Left lung (tissue), 14 donors: ENCODE data around the gene ASB13. TPM values are rescaled to one million over a fixed set of nuclear protein-coding genes. Genes with fewer than 3 reads are reported as not detected.

Experiments used
- ATAC-seq: fragments of 200-7000 bp; cut with Tn5 transposase; one replicate; pipeline ENCODE4 v1.9.1; 2020; ENCODE audit warnings: moderate library complexity
- DNase-seq, 4 donors: peaks; one replicate each; pipeline ENCODE4 v3.0.0-alpha.2; 2013 to 2020
- H3K27ac ChIP-seq, 2 donors: fragments of 200-600 bp; sonication (generic) in 1 of 2; one replicate each; pipeline versions ENCODE4 v1.5.0 to v1.8.0; 2020 to 2021
- H3K27me3 ChIP-seq, 2 donors: fragments of 200-600 bp; sonication (generic) in 1 of 2; one replicate each; pipeline versions ENCODE4 v1.5.0 to v1.8.0; 2020 to 2021
- H3K36me3 ChIP-seq, 2 donors: fragments of 200-600 bp; sonication (generic) in 1 of 2; one replicate each; pipeline versions ENCODE4 v1.5.0 to v1.8.0; 2020 to 2021
- H3K4me1 ChIP-seq, 2 donors: fragments of 200-600 bp; one replicate each; pipeline ENCODE4 v1.8.0; 2021
- H3K4me3 ChIP-seq, 2 donors: fragments of 200-600 bp; sonication (generic) in 1 of 2; one replicate each; pipeline versions ENCODE4 v1.5.0 to v1.8.0; 2020 to 2021; ENCODE audit warnings: mild to moderate bottlenecking in 1 of 2
- H3K9me3 ChIP-seq, 2 donors: fragments of 200-600 bp; sonication (generic) in 1 of 2; one replicate each; pipeline versions ENCODE4 v1.5.0 to v1.8.0; 2020 to 2021
- intact Hi-C, 2 donors: fragments of 100-400 bp; cut with DNase I; formaldehyde crosslinking; loops; one replicate each; pipeline versions ENCODE4 v1.11.2 to v1.14.2; 2022
- long read RNA-seq, 12 donors: library from polyadenylated mRNA in 2 of 12; unstranded in 2 of 12; transcript quantifications; one replicate each; pipeline ENCODE4 v2.0.0 and lab custom pipeline, GENCODE V29; 2019 to 2026
- polyA plus RNA-seq, 6 donors: library from polyadenylated mRNA; unstranded; fragments of 120-200 nt; gene quantifications; one replicate each; pipeline ENCODE4 v1.2.1, GENCODE V29; 2013; ENCODE audit not compliant: insufficient read length in 6 of 6
- total RNA-seq, 2 donors: library from RNA; stranded (reverse); fragmentation: NEBNext Ultra II Directional; extraction: Animal tissue kit (Norgen Biotek cat#: 25700); gene quantifications; one replicate each; pipeline ENCODE4 v1.2.1, GENCODE V29; 2021
- TF ChIP-seq, protein P1 (sequence below), 2 donors: fragments of 200-600 bp; sonication (generic) in 1 of 2; IDR thresholded peaks; one replicate each; pipeline versions ENCODE4 v1.5.0 to v1.8.0; 2021; ENCODE audit warnings: antibody characterized with exemption in 2 of 2
- donor health status: DM: no; HTN: yes; CAD: no.
- donor health status: DM: no; HTN: no; CAD: no.

ASB13 gene, protein sequence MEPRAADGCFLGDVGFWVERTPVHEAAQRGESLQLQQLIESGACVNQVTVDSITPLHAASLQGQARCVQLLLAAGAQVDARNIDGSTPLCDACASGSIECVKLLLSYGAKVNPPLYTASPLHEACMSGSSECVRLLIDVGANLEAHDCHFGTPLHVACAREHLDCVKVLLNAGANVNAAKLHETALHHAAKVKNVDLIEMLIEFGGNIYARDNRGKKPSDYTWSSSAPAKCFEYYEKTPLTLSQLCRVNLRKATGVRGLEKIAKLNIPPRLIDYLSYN
- total RNA-seq, result 10 to 100 TPM; 12.9 to 19.6 TPM
- 10 to 100 TPM in 4 of 6 donors, 1 to 10 TPM in 2; 9.0 to 14.9 (median 11.4) TPM for polyA plus RNA-seq
- long read RNA-seq, donor 1, partial matches to known transcripts, result 0 of 1 reads
- long read RNA-seq, donor 1, other reads (novel, unspliced or antisense), result 0 of 1 reads
- long read RNA-seq, donor 2, partial matches to known transcripts, result 0 of 3 reads
- long read RNA-seq, donor 2, other reads (novel, unspliced or antisense), result 0 of 3 reads
- long read RNA-seq, donor 3, result 0 reads
- long read RNA-seq, donor 4, partial matches to known transcripts, result 1 of 4 reads
- long read RNA-seq, donor 4, other reads (novel, unspliced or antisense), result 0 of 4 reads
- long read RNA-seq, donor 5, transcript ASB13-201 (6 exons, 2,699 nt), result major isoform, 5 of 5 reads
- long read RNA-seq, donor 5, partial matches to known transcripts, result 0 of 5 reads
- long read RNA-seq, donor 5, other reads (novel, unspliced or antisense), result 0 of 5 reads
- long read RNA-seq, donor 6, partial matches to known transcripts, result 0 of 4 reads
- long read RNA-seq, donor 6, other reads (novel, unspliced or antisense), result 0 of 4 reads
- long read RNA-seq, donor 7, partial matches to known transcripts, result 0 of 1 reads
- long read RNA-seq, donor 7, other reads (novel, unspliced or antisense), result 0 of 1 reads
- long read RNA-seq, donor 8, partial matches to known transcripts, result 0 of 4 reads
- long read RNA-seq, donor 8, other reads (novel, unspliced or antisense), result 0 of 4 reads
- long read RNA-seq, donor 9, result 0 reads
- long read RNA-seq, donor 10, partial matches to known transcripts, result 0 of 8 reads
- long read RNA-seq, donor 10, other reads (novel, unspliced or antisense), result 4 of 8 reads
- long read RNA-seq, donor 11, partial matches to known transcripts, result 0 of 4 reads
- long read RNA-seq, donor 11, other reads (novel, unspliced or antisense), result 0 of 4 reads
- long read RNA-seq, donor 12, partial matches to known transcripts, result 0 of 2 reads
- long read RNA-seq, donor 12, other reads (novel, unspliced or antisense), result 0 of 2 reads

DNA sequence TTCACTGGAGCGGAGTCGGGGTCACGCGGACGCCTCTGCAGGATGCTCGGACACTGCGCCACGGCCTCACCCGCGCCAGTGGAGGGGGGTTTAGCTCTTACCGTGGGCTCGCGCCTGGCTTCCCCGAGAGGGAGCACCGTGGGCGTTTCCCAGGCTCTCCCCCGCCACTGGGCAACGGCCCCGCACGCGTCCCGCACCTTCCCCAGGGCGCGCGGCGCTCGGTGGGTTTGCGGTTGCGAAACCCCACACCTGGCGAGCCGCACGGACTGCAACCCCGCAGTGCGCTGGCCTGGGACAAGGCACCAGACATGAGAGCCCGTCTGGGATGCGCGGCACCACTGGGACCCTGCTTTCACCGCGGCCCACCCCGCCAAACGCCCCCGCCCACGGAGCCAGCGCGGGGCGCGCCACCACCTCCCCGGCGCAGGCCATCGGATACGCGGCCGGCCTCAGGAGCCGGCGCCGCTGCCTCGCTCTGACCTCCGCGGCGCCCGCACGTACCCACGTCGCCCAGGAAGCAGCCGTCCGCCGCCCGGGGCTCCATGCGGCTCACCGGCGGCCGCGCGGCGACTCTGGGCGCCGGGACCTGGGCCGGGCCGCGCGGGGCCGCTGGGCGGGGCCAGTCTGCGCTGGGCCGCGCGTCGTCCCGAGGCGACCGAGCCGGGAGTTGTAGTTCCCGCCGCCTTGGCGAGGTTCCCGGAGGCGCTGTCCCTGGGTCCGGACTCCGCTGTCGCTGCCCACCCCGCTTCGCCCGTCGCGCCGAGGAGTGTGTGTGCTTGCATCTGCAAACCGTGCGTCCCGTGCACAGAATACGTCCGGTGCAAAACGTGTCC lies at the start of gene ASB13:
ASB13 (minus strand) TSS at position 588 of the 833 bp plus-strand sequence; CDS start at position 544, 44 bp downstream.
- intact Hi-C loops, result no loop called here
- peak; percentile 60 to 93 (median 74) for DNase-seq
- Histone ChIP-seq H3K9me3 (no peaks in the 10 kb centered on the region), H3K4me3 (peak within 1 kb of the TSS; percentile 87 to 92), H3K36me3 (no peaks in the 10 kb centered on the region), H3K27ac (peak within 1 kb of the TSS; percentile 59 to 76), H3K4me1 (peaks cover 6 to 18% of the 10 kb centered on the region in 2 donors), H3K27me3 (no peaks in the 10 kb centered on the region)
- ATAC-seq, result peak; percentile 98
- TF ChIP-seq, protein P1, sequence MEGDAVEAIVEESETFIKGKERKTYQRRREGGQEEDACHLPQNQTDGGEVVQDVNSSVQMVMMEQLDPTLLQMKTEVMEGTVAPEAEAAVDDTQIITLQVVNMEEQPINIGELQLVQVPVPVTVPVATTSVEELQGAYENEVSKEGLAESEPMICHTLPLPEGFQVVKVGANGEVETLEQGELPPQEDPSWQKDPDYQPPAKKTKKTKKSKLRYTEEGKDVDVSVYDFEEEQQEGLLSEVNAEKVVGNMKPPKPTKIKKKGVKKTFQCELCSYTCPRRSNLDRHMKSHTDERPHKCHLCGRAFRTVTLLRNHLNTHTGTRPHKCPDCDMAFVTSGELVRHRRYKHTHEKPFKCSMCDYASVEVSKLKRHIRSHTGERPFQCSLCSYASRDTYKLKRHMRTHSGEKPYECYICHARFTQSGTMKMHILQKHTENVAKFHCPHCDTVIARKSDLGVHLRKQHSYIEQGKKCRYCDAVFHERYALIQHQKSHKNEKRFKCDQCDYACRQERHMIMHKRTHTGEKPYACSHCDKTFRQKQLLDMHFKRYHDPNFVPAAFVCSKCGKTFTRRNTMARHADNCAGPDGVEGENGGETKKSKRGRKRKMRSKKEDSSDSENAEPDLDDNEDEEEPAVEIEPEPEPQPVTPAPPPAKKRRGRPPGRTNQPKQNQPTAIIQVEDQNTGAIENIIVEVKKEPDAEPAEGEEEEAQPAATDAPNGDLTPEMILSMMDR (IDR thresholded peaks at IDR 0.05), result no peak

DNA sequence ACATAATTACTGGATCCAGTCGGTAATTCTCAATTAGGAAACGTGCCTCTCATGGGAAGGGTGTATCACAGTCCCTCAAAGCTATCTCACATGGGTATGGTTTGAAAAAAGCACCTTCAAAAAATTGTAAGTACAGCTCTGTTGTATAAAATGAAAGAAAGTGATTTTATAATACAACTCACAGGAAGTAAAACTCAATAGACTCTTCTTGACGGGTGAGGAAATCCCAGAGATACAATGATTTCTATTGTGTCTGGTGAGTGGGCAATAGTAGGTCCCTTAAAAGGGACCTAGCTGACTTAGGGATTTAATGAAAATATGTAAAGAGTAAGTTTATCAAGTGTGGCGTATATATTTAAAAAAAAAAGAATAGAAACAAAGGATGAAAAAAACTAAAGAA lies 45.2 kb upstream of the ASB13 start:
- no peak for ATAC-seq
- Histone ChIP-seq H3K4me1 (peaks cover 0 to 21% of the 10 kb centered on the region in 2 donors), H3K27me3 (no peaks in the 10 kb centered on the region), H3K27ac (peak overlapping the region; percentile 9 to 10), H3K36me3 (no peaks in the 10 kb centered on the region), H3K4me3 (peak overlapping the region in 1 of 2 donors; percentile 3), H3K9me3 (no peaks in the 10 kb centered on the region)
- TF ChIP-seq, protein P1 (IDR thresholded peaks at IDR 0.05), result no peak
- no peak for DNase-seq
- intact Hi-C loops, result no loop called here

DNA sequence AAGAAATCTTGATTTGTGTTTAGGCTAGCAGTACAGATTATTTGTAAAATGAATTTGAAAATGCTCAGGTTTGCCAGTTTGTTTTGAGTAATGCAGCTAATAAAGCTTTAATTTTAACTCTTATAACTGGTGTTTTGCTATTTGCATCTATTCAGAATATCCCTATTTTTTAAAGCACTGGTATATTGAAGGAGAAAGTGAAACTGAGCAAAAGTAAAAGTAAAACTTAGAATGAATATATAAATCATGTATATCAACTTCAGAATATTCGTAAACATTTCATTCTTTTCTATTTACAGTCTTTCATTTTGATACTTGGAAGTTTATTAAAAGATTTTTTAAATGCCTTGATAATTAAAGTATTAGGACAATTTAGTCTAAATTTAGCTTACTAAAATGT lies 44.5 kb upstream of the ASB13 start:
- DNase-seq (no peak), ATAC-seq (peak; percentile 33)
- TF ChIP-seq, protein P1 (IDR thresholded peaks at IDR 0.05), result no peak
- Histone ChIP-seq H3K4me3 (peak overlapping the region in 1 of 2 donors; percentile 3), H3K27me3 (no peaks in the 10 kb centered on the region), H3K9me3 (no peaks in the 10 kb centered on the region), H3K27ac (peak overlapping the region; percentile 9 to 10), H3K36me3 (no peaks in the 10 kb centered on the region), H3K4me1 (peaks cover 0 to 21% of the 10 kb centered on the region in 2 donors)
- intact Hi-C loops, result no loop called here

DNA sequence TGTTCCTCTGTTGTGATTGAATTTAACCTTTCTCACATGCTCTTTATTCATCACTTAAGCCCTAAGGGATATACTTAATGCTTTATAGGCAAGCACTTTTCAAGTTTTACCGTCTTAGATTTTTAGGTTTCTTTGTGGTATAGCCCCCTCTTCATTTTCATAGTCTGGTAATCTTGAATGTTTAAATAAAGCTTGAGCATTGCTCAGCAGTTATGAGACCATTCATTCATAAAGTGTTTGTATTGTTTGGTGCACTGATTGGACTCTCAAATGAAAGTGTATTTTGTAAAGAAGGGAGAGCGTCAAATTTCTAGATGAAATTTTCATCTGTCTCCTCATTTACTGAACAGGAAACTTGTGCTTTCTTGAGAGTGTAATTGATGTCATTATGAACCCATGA lies 43.5 kb upstream of the ASB13 start:
- no peak for ATAC-seq
- no peak for DNase-seq
- Histone ChIP-seq H3K4me3 (no peak overlapping the region), H3K27ac (no peak overlapping the region), H3K9me3 (no peaks in the 10 kb centered on the region), H3K4me1 (peaks cover 0 to 21% of the 10 kb centered on the region in 2 donors), H3K36me3 (no peaks in the 10 kb centered on the region), H3K27me3 (no peaks in the 10 kb centered on the region)
- intact Hi-C loops, result no loop called here
- TF ChIP-seq, protein P1 (IDR thresholded peaks at IDR 0.05), result no peak
